Cardiac muscle cell (in vitro differentiated cells and primary cell): ENCODE data around the gene MPPED2. TPM values are rescaled to one million over a fixed set of nuclear protein-coding genes. Genes with fewer than 3 reads are reported as not detected.

ENCODE experiments used
- DNase-seq, 2 donors: peaks; one replicate each; pipeline versions ENCODE4 v3.0.0 to v3.0.0-alpha.2; 2010 to 2017; ENCODE audit warnings: low read depth in 1 of 2, low spot score in 1 of 2
- H3K27ac ChIP-seq: fragments of 200-600 bp; sonication (generic); 2 replicates; pipeline ENCODE4 v1.5.1; 2016
- H3K27me3 ChIP-seq: fragments of 200-600 bp; sonication (generic); 2 replicates; pipeline ENCODE4 v1.6.0; 2016; ENCODE audit warnings: control low read depth
- H3K36me3 ChIP-seq: fragments of 200-600 bp; sonication (generic); 2 replicates; pipeline ENCODE4 v1.5.1; 2016; ENCODE audit warnings: control low read depth
- H3K4me1 ChIP-seq: fragments of 200-600 bp; sonication (generic); 2 replicates; pipeline ENCODE4 v1.8.1; 2017; ENCODE audit warnings: low read depth, mild to moderate bottlenecking, mixed run types
- H3K4me3 ChIP-seq: fragments of 200-600 bp; sonication (generic); 2 replicates; pipeline ENCODE4 v1.5.1; 2016; ENCODE audit warnings: mild to moderate bottlenecking
- H3K9me3 ChIP-seq: fragments of 200-600 bp; sonication (generic); 2 replicates; pipeline ENCODE4 v1.5.1; 2017; ENCODE audit warnings: low read depth, mild to moderate bottlenecking, control low read depth
- CTCF ChIP-seq: IDR thresholded peaks from 2 replicates; pipeline ENCODE4 v1.5.1; 2012; ENCODE audit warnings: low read depth, mild to moderate bottlenecking, low read length
- polyA plus RNA-seq: library from polyadenylated mRNA; unstranded; fragments of >200 nt; fragmentation: Nextera tagmentation; extraction: Ambion mirVana; gene quantifications from 2 replicates; pipeline ENCODE4 v1.2.1, GENCODE V29; 2016
- total RNA-seq: library from RNA; depleted of rRNA; stranded (reverse); fragments of >200 nt; gene quantifications from 2 replicates; pipeline ENCODE4 v1.2.3, GENCODE V29; 2016

MPPED2 gene
- total and polyA plus RNA-seq, 2 experiments from 2014 or later, result 32.5 to 54.4 TPM

GRCh38 chr11:30573951-30574350 lies 12.2 kb downstream of the MPPED2 start:
- TF ChIP-seq CTCF, result no peak
- no peak for DNase-seq
- no peak overlapping the region for H3K27ac ChIP-seq

GRCh38 chr11:30568931-30569330 lies 17.2 kb downstream of the MPPED2 start:
- no peak overlapping the region for H3K4me3 ChIP-seq
- H3K36me3 ChIP-seq, result no peaks in the 10 kb centered on the region
- DNase-seq, result no peak
- no peaks in the 10 kb centered on the region for H3K9me3 ChIP-seq
- no peak for TF ChIP-seq CTCF
- no peak overlapping the region for H3K27ac ChIP-seq
- H3K27me3 ChIP-seq, result no peaks in the 10 kb centered on the region
- H3K4me1 ChIP-seq, result peaks cover 3% of the 10 kb centered on the region

More at GRCh38 chr11:30573951-30574350, 12.2 kb downstream of the MPPED2 start:
- H3K4me3 ChIP-seq, result no peak overlapping the region
- no peaks in the 10 kb centered on the region for H3K27me3 ChIP-seq
- peaks cover 19% of the 10 kb centered on the region for H3K36me3 ChIP-seq
- H3K9me3 ChIP-seq, result no peaks in the 10 kb centered on the region
- peaks cover 11% of the 10 kb centered on the region for H3K4me1 ChIP-seq

- H3K27ac ChIP-seq, result no peak overlapping the region
- no peaks in the 10 kb centered on the region for H3K27me3 ChIP-seq
- H3K4me3 ChIP-seq, result no peak overlapping the region
- no peak for DNase-seq
- no peaks in the 10 kb centered on the region for H3K36me3 ChIP-seq
- no peak for TF ChIP-seq CTCF
- no peaks in the 10 kb centered on the region for H3K9me3 ChIP-seq
- H3K4me1 ChIP-seq, result peaks cover 3% of the 10 kb centered on the region
Observed at GRCh38 chr11:30567644-30568043, 18.5 kb downstream of the MPPED2 start.

- Histone ChIP-seq H3K27me3 (no peaks in the 10 kb centered on the region), H3K36me3 (no peaks in the 10 kb centered on the region), H3K4me3 (no peak overlapping the region), H3K27ac (no peak overlapping the region), H3K9me3 (no peaks in the 10 kb centered on the region), H3K4me1 (peaks cover 3% of the 10 kb centered on the region)
- no peak for TF ChIP-seq CTCF
- no peak for DNase-seq
Observed at GRCh38 chr11:30567120-30567519, 19.0 kb downstream of the MPPED2 start.

- no peak for DNase-seq
- TF ChIP-seq CTCF, result no peak
- Histone ChIP-seq H3K4me1 (peaks cover 3% of the 10 kb centered on the region), H3K9me3 (no peaks in the 10 kb centered on the region), H3K4me3 (no peak overlapping the region), H3K27me3 (no peaks in the 10 kb centered on the region), H3K36me3 (no peaks in the 10 kb centered on the region), H3K27ac (no peak overlapping the region)
Observed at GRCh38 chr11:30566482-30566881, 19.7 kb downstream of the MPPED2 start.

DNA sequence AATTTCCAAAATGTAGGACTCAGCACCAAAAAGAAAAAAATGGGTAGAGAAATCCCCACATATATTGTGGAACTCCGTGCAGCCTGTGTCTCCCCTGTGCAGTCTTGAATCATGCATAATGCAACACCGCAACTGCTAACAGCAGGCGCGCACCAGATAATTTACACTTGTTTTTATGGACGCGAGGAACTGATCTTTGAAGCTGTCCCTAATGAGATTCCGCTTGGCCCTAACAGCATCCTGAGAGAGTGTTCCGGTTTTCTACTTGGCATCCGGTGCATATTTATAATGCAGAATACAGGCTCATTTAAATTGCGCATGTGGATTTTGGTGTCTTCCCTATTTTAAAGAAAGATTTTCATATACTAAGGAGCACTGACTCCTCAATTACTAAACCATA lies 21.1 kb downstream of the MPPED2 start:
- Histone ChIP-seq H3K9me3 (no peaks in the 10 kb centered on the region), H3K36me3 (no peaks in the 10 kb centered on the region), H3K4me3 (no peak overlapping the region), H3K4me1 (peaks cover 13% of the 10 kb centered on the region), H3K27ac (no peak overlapping the region), H3K27me3 (no peaks in the 10 kb centered on the region)
- no peak for DNase-seq
- no peak for TF ChIP-seq CTCF
